GM19239 (cell line): ENCODE results near the gene FSD1L.
"Not testable (repeated sequence)": the region's sequence is repeated elsewhere in the genome, so short reads cannot be mapped to it uniquely, and the experiment has no call there.

ENCODE experiments used
- DNase-seq: peaks from one replicate; pipeline ENCODE4 v3.0.0; 2011; ENCODE audit warnings: low spot score; ENCODE audit not compliant: insufficient read length
- FAIRE-seq: peaks from 2 replicates; lab custom pipeline; 2011; peaks lifted over from hg19 to GRCh38; lab: Jason Lieb, UNC

The FSD1L gene

DNA sequence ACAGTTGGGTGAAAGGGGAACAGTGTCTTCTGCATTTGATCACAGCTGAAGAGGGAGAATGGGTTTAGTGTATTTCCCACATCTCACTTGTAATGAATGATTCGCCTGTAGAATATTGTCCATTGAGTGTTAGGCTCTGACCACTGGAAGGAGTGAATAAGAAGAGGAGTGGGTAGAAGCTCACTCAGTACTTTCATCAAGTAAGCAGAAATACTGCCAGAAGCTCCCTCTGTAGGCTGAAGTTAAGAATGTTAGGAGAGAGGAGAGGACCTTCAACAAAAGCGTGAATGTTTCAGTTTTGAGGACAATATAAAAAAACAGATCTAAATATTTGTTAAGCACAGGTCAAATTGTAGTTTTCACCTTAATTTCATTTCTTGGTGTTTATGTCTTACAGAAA lies 27.5 kb downstream of the FSD1L start:
- no peak for DNase-seq
- FAIRE-seq = no peak

DNA sequence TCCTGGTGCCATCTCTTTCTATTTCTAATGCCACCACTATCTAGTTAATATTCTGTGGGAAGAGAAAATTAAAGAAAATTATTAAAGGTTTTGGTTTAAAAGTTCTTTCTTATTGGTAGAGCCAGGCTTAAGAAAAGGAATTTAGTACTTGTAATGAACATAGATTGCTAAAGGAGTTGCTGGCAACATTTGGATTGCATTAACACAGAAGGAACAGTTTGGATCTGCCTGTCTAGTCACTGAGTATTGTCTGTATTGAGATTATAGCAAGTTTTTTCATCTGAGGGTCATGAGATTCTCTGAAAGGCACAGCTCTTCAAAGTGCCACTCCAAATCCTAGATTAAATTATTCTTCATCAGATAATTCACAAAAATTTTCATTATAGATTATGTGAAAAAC lies 32.0 kb downstream of the FSD1L start:
- FAIRE-seq = no peak

GRCh38 chr9:105483618-105484017 lies 35.8 kb downstream of the FSD1L start:
- peak; percentile 42 for FAIRE-seq
- DNase-seq = no peak

More for the DNA sequence above, 32.0 kb downstream of the FSD1L start:
- DNase-seq = no peak

DNA sequence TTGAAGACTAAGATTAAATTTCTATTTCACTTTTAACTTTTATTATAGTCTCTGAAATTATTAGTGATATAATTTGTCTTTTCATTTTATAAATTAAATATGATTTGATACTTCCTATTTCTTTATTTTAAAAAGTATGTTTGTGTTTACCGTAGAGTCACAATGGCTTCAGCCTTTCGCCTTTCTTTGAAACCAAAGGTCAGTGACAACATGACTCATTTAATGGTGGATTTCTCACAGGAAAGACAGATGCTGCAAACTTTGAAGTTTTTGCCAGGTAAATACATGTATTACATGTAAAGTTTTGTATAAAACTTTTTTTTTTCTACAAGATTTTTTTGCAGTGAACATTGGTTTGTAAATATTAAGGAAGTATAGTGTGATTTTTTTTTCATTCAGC lies 36.4 kb downstream of the FSD1L start:
- FAIRE-seq (no peak), DNase-seq (no peak)

GRCh38 chr9:105485131-105485530 lies 37.3 kb downstream of the FSD1L start:
- DNase-seq = no peak
- FAIRE-seq = no peak

- FAIRE-seq = no peak
- DNase-seq = no peak
Measured at GRCh38 chr9:105496826-105497225, 49.0 kb downstream of the FSD1L start.

GRCh38 chr9:105497704-105498103 lies 49.9 kb downstream of the FSD1L start:
- no peak for FAIRE-seq

GRCh38 chr9:105500108-105500766 lies 52.4 kb downstream of the FSD1L start:
- FAIRE-seq (peak; percentile 87), DNase-seq (peak; percentile 19)

More at GRCh38 chr9:105497704-105498103, 49.9 kb downstream of the FSD1L start:
- no peak for DNase-seq

GRCh38 chr9:105501414-105501813 lies 53.6 kb downstream of the FSD1L start:
- DNase-seq (no peak), FAIRE-seq (no peak)

DNA sequence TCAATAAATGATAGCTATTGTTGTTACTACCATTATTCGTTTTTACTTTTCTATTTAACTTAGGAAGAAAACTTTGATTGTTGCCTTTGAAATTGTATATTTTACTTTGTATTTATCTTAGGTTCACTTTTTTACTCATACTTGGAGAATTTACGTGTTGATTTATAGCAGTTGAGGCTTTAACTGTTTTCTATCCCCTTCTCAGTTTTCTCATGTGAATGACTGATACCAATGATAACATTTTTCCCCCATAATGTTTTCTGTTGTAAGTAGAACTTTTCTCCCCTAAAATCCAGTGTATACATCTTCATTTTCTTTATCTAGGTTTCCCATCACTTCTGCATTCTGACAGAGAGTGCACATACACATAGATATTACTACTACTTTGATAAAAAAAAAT lies 54.4 kb downstream of the FSD1L start:
- FAIRE-seq = no peak
- DNase-seq = no peak

DNA sequence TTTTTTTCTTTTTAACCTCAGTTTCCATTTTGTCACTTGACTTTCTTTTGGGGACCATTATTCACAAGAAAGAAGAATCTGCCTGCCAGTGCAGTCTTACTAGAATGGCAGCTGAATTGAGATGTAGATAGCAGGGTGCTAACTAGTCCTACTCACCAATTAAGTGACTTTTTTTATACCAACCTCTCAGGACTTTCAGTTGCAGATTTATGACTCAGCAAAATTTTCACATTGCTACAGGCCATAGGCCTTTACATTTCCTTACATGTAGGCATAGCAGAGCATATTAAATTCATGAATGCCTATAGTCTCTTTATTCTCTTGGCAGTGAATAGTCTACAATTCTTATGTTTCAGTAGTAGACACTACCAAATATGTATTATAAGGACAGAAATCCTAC lies 56.0 kb downstream of the FSD1L start:
- peak; percentile 86 for FAIRE-seq
- no peak for DNase-seq

- no peak for DNase-seq
- FAIRE-seq = peak; percentile 8
Measured at GRCh38 chr9:105507096-105507790, 59.4 kb downstream of the FSD1L start.

DNA sequence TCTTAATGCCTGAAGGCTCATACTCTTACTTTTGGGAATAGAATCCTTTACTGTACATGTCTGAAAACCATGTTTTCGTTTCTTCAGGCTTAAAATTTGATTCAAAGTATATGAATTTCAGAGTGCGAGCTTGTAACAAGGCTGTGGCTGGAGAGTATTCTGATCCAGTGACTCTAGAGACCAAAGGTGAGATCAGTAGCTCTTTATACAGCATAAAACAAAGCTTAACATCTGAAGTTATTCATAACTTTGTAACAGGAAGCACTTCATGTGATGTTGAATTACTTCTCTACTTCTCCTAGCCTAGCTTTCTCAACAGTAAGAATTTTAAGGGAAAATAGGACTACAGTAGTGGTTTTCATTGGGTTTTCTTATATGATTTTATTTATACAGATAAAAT lies 60.7 kb downstream of the FSD1L start:
- DNase-seq (no peak), FAIRE-seq (no peak)

DNA sequence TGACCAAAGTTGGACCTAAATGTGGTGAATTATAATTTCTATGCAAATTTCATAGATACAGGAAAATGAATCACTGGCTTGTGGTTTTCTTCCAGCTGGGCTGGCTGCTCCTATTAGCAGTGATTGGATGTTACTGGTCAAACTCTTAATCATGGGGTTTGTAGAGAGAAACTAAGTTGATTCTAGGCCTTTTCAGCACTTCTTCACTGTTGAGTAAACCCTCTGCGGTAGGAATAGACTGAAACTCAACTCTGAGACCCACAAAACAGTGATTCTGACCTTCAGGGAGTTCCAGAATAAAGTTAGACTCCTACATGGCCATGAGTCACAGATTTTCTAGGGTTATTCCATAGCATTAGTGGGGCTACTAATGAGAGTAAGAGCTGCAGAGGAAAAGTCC lies 62.2 kb downstream of the FSD1L start:
- DNase-seq (no peak), FAIRE-seq (no peak)

DNA sequence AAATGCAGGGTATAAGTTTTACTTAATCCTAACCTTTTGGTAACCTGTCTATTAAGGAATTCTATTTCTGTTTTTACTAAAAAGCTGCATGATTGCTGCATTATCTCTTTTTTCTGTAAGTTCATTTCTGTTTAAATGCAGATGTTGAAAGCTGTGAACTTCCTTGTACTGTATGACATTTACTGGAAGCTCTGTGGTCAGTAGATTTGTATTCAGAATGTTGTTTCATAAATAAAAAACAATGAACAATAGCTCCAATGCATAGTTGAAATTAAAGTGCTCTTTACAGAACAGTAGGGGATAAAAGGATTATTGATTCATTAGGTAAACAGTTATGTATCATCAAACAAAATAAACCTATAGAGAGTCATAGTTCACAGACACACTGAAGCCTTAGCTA lies 63.6 kb downstream of the FSD1L start:
- FAIRE-seq (no peak), DNase-seq (no peak)

DNA sequence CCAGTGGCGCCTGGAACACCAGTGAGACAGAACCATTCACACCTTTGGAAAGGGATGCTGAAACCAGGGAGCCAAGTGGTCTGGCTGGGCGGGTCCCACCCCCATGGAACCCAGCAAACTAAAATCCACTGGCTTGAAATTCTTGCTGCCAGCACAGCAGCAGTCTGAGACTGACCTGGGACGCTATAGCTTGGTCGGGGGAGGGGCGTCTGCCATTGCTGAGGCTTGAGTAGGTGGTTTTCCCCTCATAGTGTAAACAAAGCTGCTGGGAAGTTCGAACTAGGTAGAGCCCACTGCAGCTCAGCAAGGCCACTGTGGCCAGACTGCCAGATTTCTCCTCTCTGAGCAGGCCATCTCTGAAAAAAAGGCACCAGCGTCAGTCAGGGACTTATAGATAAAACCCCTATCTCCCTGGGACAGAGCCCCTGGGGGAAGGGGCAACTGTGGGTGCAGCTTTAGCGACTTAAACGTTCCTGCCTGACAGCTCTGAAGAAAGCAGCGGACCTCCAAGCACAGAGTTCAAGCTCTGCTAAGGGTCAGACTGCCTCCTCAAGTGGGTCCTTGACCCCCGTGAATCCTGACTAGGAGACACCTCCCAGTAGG lies 68.1 kb downstream of the FSD1L start:
- no peak for DNase-seq

GRCh38 chr9:105519710-105520369 lies 72.0 kb downstream of the FSD1L start:
- DNase-seq = not testable (repeated sequence)
- FAIRE-seq = peak; percentile 69

More for the DNA sequence above, 68.1 kb downstream of the FSD1L start:
- no peak for FAIRE-seq

- FAIRE-seq, DNase-seq: not testable (repeated sequence)
Measured at GRCh38 chr9:105520992-105521391, 73.2 kb downstream of the FSD1L start.

DNA sequence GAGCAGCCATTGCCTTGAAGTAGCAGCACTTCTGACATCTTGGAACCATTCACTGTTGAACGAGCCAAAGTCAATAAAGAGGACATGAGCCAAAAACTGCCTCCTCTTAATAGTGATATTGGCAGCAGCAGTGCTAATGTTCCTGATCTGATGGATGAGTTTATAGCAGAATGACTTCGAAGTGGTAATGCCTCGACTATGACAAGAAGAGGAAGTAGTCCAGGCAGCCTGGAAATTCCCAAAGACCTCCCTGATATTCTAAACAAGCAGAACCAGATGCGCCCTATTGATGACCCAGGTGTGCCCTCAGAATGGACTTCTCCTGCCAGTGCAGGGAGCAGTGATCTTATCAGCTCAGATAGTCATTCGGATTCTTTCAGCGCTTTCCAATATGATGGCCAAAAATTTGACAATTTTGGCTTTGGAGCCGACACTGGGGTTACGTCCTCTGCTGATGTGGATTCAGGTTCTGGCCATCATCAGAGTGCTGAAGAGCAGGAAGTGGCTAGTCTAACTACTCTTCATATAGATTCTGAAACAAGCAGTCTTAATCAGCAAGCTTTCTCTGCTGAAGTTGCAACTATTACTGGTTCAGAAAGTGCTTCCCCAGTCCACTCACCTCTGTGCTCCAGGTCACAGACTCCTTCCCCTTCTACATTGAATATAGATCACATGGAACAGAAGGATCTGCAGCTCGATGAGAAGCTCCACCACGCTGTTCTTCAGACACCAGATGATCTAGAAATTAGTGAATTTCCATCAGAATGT lies 75.0 kb downstream of the FSD1L start:
- not testable (repeated sequence) for DNase-seq
- FAIRE-seq = peak; percentile 73

- FAIRE-seq = no peak
- no peak for DNase-seq
Measured at GRCh38 chr9:105531530-105531929, 83.7 kb downstream of the FSD1L start.
